NCI-H1694 treated with DMSO at 0.1 percent for 48 hours (cell line): Measurements from ENCODE around the gene ZNF341.

Experiments used
- DNase-seq: peaks from one replicate; lab custom pipeline; 2025; lab: John Stamatoyannopoulos, UW

The ZNF341 gene

DNA sequence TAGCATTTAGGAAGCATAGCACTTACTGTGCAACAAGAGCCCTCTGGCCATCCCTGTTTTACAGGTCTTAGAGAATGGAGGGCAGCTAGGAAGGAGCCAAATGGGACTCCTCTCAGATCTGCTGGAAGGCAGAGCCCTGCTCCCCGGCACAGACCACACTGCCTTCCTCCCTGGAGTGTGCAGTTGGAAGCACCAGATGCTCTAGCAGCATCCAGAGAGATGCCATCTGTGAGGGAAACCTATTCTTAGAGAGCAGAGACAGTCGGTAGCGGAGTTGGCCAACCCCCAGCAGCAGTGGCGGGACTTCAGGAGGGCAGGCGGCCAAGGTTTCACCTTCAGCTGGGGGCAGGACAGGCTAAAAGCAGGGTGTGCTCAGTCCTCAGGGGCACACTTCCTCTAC is 28.9 kb upstream of the ZNF341 start:
- peak; percentile 95 for DNase-seq

DNA sequence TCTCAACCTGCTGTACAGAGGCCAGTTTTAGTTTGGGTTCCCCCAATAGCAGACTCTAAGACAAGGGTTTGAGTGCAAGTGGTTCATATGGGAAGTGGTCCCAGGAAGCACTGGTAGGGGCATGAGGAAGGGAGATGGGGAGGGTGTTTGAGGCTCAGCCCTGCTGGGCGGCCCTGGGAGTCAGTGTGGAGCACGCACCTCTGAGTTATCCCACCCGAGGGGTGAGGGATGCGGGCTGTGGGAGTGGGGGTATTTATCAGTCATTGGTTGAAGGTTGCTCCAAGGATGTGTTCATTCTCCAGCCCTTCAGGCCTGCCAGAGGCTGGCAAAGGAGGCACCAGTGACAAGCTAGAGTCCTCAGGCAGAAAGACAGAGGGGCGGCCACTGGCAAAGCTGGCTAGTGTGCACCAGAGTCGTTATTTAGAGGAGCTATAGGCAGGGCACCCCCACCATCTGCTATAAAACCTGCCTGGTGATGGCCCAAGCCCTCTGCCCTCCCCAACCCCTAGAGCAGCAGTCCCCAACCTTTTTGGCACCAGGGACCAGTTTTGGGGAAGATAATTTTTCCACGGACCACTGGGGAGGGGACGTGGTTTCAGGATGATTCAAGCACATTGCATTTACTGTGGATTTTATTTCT is 28.2 kb upstream of the ZNF341 start:
- no peak for DNase-seq

DNA sequence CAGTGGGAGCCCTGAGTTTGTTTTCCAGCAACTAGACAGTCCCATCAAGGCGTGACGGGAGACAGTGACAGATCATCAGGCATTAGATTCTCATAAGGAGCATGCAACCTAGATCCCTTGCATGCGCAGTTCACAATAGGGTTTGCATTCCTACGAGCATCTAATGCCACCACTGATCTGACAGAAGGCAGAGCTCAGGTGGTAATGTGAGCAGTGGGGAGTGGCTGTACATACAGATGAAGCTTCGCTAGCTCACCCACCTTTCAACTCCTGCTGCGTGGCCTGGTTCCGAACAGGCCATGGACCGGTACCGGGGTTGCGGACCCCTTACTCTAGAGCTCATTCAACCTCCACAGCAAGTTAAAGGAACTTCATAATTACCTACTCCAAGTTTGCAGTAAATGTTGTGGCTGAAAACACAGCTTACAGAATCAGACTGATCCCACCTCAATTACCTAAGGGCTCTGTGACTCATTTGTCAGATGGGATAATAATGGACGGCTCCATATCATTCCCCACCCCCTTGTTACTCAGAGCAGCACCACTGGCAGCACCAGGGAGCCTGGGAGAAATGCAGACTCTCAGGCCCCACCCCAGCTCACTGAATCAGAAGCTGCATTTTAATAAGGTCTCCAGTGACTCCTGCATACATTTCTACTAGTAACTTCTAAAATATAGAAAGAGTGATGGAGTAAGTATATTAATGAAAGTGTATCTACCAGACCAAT is 27.4 kb upstream of the ZNF341 start:
- DNase-seq, result no peak

DNA sequence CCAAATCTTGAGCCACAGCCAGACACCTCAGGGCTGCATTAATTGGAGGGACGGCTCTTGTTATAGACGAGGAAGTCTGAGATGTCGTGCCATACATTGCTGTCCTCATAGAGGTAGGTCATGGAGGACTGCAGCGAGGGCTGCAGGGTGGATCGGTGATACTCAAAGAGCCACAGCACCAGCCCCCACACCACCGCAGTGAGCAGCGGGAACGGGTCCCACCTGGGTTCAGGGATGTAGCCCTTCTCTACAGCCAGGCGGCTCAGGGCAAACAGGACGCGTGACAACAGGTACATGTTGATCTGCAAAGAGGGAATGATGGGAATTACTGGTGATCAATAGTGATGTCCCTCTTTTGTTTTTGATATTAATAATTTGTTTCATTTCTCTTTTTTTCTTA is 24.1 kb upstream of the ZNF341 start:
- DNase-seq, result no peak

DNA sequence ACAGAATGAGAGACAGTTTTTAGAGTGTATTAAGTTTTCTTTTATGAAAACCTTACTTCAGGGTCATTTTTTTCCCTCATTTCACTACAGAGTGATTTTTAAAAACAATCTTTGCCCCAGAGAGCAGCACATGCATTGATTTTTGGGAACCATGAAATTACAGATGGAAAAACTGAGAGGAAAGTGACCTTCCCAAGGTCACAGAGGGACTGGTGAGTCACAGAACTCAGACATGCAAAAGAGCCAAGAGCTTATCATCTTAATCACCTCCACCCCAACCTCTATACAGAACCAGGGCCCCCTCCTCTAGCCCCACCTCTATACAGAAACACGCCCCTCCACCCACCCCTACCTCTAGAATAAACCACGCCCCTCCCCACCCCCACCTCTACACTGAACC is 22.4 kb upstream of the ZNF341 start:
- no peak for DNase-seq

- DNase-seq, result no peak
Measured at GRCh38 chr20:33709905-33710541, 21.8 kb upstream of the ZNF341 start.

DNA sequence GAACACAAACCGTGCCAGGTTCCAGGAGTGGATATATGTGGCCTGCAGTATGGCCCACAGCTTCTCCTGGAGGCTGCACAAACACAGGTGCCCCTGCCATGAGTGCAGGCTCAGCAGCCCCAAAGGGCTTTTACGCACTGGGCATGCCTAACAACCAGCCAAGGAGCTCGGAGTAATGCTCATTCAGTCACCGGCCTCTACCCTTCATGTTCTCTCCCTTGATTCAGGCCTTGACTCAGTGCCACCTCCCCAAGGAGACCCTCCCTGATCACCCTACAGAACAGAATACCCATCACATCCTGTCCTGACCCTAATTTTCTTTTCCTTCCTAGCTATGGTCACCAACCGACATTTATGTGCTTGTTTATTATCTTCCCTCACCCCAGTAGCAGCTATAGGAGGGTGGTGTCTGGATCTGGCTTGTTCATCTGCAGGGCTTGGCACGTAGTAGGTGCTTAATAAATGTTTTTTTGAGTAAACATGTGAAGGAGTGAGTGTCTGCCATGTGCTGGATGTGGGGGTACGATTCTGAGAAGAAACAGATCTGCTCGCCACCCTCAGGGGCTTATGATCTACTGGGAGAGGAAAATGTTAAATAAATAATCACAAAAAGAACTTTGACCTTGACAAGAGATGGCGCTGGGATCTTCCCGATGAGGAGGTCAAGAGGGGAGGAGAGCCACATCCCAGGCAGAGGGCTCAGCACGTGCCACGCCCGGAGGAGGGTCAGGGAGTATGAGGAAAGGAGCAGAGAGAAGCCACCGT is 20.9 kb upstream of the ZNF341 start:
- DNase-seq, result no peak

GRCh38 chr20:33711446-33711738 is 20.4 kb upstream of the ZNF341 start:
- DNase-seq, result no peak

GRCh38 chr20:33713865-33714367 is 17.9 kb upstream of the ZNF341 start:
- no peak for DNase-seq

GRCh38 chr20:33716498-33716897 is 15.3 kb upstream of the ZNF341 start:
- no peak for DNase-seq

- no peak for DNase-seq
Measured at GRCh38 chr20:33719277-33719988, 12.4 kb upstream of the ZNF341 start.

GRCh38 chr20:33719989-33720709 is 11.6 kb upstream of the ZNF341 start, which contains the start of gene PXMP4:
Gene PXMP4, minus strand, starts transcription at chr20:33720310. Its CDS starts 103 bp downstream, at chr20:33720207.
- DNase-seq, result peak; percentile 99

DNA sequence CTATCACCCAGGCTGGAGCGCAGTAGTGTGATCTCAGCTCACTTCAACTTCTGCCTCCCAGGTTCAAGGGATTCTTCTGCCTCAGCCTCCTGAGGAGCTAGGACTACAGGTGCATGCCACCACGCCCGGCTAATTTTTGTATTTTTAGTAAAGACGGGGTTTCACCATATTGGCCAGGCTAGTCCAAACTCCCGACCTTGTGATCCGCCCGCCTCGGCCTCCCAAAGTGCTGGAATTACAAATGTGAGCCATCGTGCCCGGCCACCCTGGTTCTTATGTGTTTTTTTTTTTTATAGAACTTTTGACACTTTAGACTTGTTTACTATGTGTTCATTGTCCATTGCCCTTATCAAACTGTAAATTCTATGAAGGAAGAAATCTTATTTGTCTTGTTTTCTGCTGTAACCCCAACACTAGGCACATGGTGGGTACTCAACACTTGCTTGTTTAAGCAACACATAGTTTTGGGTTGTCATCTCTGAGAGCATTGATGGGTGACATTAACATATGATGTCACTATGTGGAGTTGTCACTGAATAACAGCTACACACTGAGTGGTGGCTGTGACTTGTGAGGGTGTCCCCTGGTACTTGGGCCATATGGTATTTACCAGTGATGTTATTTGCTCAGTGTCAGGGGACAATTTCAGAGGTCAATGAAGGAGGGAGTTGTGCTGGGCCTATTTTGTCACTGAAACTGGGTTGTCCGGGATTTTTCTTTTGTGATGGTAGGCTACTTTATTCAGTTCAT is 10.2 kb upstream of the ZNF341 start:
- no peak for DNase-seq

GRCh38 chr20:33724439-33725094 is 7.2 kb upstream of the ZNF341 start:
- DNase-seq, result no peak

DNA sequence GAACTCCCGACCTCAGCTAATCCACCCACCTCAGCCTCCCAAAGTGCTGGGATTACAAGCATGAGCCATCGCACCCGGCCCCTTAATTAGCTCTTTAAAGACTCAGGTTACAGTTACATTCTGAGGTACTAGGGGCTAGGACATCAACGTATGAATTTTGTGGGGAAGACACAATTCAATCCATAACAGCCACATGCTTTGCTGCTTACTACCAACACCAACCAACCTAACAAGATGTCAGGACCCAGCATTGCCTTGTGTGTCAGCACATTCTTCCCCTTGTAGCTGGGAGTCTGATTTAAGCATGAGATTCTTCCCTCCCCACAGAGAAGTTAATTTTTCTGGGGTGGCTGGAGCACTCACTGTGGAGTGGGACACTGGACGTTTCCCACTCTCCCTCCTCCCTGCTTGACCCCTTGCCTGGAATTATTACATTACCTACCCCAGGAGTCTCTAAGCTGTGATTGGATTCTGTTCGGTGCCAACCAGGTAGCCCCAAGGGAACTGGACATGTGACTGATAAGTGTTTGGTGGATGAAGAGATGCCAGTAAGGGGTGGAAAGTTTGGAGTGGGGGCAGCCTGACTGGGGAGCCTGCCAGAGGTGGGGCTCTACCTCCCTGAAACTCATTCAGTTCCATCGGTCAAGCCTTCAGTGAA is 6.1 kb upstream of the ZNF341 start:
- DNase-seq, result no peak

DNA sequence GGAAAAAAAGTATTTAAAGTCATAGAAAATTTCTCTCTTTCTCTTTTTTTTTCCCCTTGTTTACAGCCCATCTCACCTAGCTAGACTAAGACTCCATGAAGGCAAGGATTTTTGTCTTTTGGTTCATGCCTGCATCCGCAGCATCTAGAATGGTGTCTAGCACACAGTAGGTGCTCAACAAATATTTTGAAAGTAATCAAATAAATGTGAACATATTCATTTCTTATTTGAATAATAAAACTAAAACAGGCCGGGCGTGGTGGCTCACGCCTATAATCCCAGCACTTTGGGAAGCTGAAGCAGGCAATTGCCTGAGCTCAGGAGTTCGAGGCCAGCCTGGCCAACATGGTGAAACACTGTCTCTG is 4.7 kb upstream of the ZNF341 start:
- DNase-seq, result no peak

GRCh38 chr20:33727806-33728205 is 4.0 kb upstream of the ZNF341 start:
- DNase-seq, result no peak

DNA sequence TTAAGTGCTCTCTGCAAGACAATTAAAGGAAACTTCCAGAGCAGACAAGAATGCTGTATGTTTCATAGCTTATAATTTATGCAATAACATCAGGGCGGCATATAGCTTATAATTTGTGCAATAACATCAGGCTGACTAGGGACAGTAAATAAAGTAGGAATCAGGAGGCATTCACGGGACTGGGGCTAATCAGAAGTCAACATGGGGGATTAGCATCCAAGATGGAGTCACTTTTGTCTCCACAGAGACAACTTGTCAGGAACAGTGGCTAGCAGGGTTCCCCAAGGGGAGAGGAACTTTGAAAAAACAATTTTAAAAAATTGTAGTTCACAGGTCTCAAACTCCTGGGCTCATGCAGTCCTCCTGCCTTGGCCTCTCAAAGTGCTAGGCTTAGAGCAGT is 3.3 kb upstream of the ZNF341 start:
- DNase-seq, result no peak

GRCh38 chr20:33729101-33729500 is 2.7 kb upstream of the ZNF341 start:
- no peak for DNase-seq
